Panc1 (cell line): ENCODE results near the gene C19orf81. TPM values are rescaled to one million over a fixed set of nuclear protein-coding genes. Genes with fewer than 3 reads are reported as not detected.

Source experiments
- ATAC-seq: fragments of 200-7000 bp; cut with Tn5 transposase; 2 replicates; pipeline ENCODE4 v1.9.1; 2020; ENCODE audit warnings: mild to moderate bottlenecking, moderate library complexity
- Bru-seq: library from RNA; stranded (reverse); fragments of 400-500 nt; gene quantifications from one replicate; lab custom pipeline; 2021; lab: Mats Ljungman, UMichigan
- BruChase-seq, 2 experiments: library from RNA; stranded (reverse); fragments of 400-500 nt; gene quantifications; one replicate each; lab custom pipeline; 2021; lab: Mats Ljungman, UMichigan
- BruUV-seq: library from RNA; stranded (reverse); fragments of 400-500 nt; replicated peaks from 2 replicates; lab custom pipeline; 2021; lab: Mats Ljungman, UMichigan
- CTCF ChIA-PET: fragments of 300-600 bp; sonication (Branson Sonifier 250); formaldehyde crosslinking; loops from one replicate; lab custom pipeline; 2022; ENCODE audit warnings: antibody characterized with exemption; lab: Charles Lee
- POLR2A ChIA-PET: fragments of 300-600 bp; sonication (Branson Sonifier 250); formaldehyde crosslinking; loops from one replicate; lab custom pipeline; 2022; ENCODE audit warnings: antibody characterized with exemption; lab: Charles Lee
- DNase-seq: peaks from one replicate; pipeline ENCODE4 v3.0.0-alpha.2; 2010; ENCODE audit warnings: low read depth, low spot score
- H3K27ac ChIP-seq: 2 replicates; pipeline ENCODE4 v1.5.1; 2011; ENCODE audit warnings: mild to moderate bottlenecking, low read length, inconsistent platforms
- H3K27me3 ChIP-seq: fragments of 200-500 bp; sonication (Bioruptor generic); 2 replicates; pipeline ENCODE4 v1.6.0; 2014; ENCODE audit warnings: low read length, inconsistent platforms; ENCODE audit not compliant: control insufficient read depth, insufficient read depth
- H3K36me3 ChIP-seq: fragments of 200-500 bp; sonication (Bioruptor generic); 2 replicates; pipeline ENCODE4 v1.5.1; 2014; ENCODE audit warnings: inconsistent platforms, mild to moderate bottlenecking, low read length, moderate library complexity; ENCODE audit not compliant: control insufficient read depth, insufficient read depth
- H3K4me1 ChIP-seq: 2 replicates; pipeline ENCODE4 v1.5.1; 2011; ENCODE audit warnings: inconsistent platforms, mild to moderate bottlenecking, low read length, moderate library complexity; ENCODE audit not compliant: control insufficient read depth, insufficient read depth
- H3K4me3 ChIP-seq, 2 experiments: 2 replicates each; pipeline ENCODE4 v1.5.1; 2011 to 2012; ENCODE audit warnings: low read depth in 2 of 2, low read length in 2 of 2, mild to moderate bottlenecking in 2 of 2, inconsistent platforms in 1 of 2, moderate library complexity in 1 of 2
- H3K9me3 ChIP-seq: fragments of 200-500 bp; sonication (Bioruptor generic); 2 replicates; pipeline ENCODE4 v1.5.1; 2014; ENCODE audit warnings: low read depth, mild to moderate bottlenecking, inconsistent platforms, low read length, moderate library complexity; ENCODE audit not compliant: control insufficient read depth, insufficient read depth
- CTCF ChIP-seq: fragments of 450-650 bp; IDR thresholded peaks from 2 replicates; pipeline ENCODE4 v1.5.1; 2017; ENCODE audit warnings: mild to moderate bottlenecking
- POLR2AphosphoS5 ChIP-seq: IDR thresholded peaks from 2 replicates; pipeline ENCODE4 v1.6.1; 2012; ENCODE audit warnings: mild to moderate bottlenecking, low read depth, low read length, moderate library complexity
- REST ChIP-seq, 2 experiments: IDR thresholded peaks; 2 replicates each; pipeline ENCODE4 v1.6.1; 2011 to 2012; ENCODE audit warnings: low read depth in 2 of 2, control low read depth in 1 of 2, low read length in 1 of 2, mild to moderate bottlenecking in 1 of 2, moderate library complexity in 1 of 2; ENCODE audit not compliant: insufficient read depth in 1 of 2
- SIN3A ChIP-seq: IDR thresholded peaks from 2 replicates; pipeline ENCODE4 v1.6.1; 2012; ENCODE audit warnings: low read depth, mild to moderate bottlenecking, low read length, moderate library complexity, borderline replicate concordance; ENCODE audit not compliant: insufficient read depth
- TCF7L2 ChIP-seq: IDR thresholded peaks from 2 replicates; pipeline ENCODE4 v1.6.1; 2011; ENCODE audit warnings: mild to moderate bottlenecking, low read depth, low read length, inconsistent platforms
- in situ Hi-C: cut with HindIII; loops from 2 replicates; pipeline ENCODE4 v1.10.0; 2016; ENCODE audit warnings: low sequenced_read_pairs, low pct_unique_long_range_greater_than_20kb
- intact Hi-C: fragments of 100-400 bp; cut with micrococcal nuclease; formaldehyde crosslinking; loops from one replicate; pipeline ENCODE4 v1.10.0; 2022; ENCODE audit not compliant: unreplicated experiment
- long read RNA-seq: library from polyadenylated mRNA; unstranded; transcript quantifications from one replicate; pipeline ENCODE4 v2.0.0, GENCODE V29; 2021; ENCODE audit not compliant: unreplicated experiment
- polyA plus RNA-seq: library from polyadenylated mRNA; unstranded; fragments of >200 nt; gene quantifications from one replicate; pipeline ENCODE4 v1.2.1, GENCODE V29; 2012; ENCODE audit warnings: missing spikeins; ENCODE audit not compliant: insufficient read length
- total RNA-seq: library from RNA; stranded (reverse); gene quantifications from one replicate; pipeline ENCODE4 v1.2.1, GENCODE V29; 2021; ENCODE audit not compliant: unreplicated experiment

The C19orf81 gene
- total RNA-seq = 0.98 TPM
- polyA plus RNA-seq = 0.81 TPM
- Bru-seq, nascent RNA = not detected
- BruChase-seq, experiment 1, labeled RNA remaining after a 2-hour chase = percentile 12 among the genes with signal in this experiment
- BruChase-seq, experiment 2, labeled RNA remaining after a 6-hour chase = not detected
- long read RNA-seq = 0 reads

- H3K27ac ChIP-seq = no peak within 1 kb of the TSS
- no peaks in the 10 kb centered on the region for H3K4me1 ChIP-seq
- ATAC-seq (peak; percentile 51; the same call in 1 of the 2 replicates), DNase-seq (no peak)
- ChIA-PET CTCF (no interaction called here), POLR2A (no interaction called here)
- no peaks in the 10 kb centered on the region for H3K36me3 ChIP-seq
- H3K4me3 ChIP-seq = no peak within 1 kb of the TSS
- intact Hi-C loops (no loop called here), in situ Hi-C loops (no loop called here)
- TF ChIP-seq REST (IDR thresholded peaks at IDR 0.05; ENCODE audit: insufficient read depth in 1 of 2, low read depth in 2 of 2, low read length in 1 of 2) (no peak), TCF7L2 (no peak), SIN3A (no peak), POLR2AphosphoS5 (no peak), CTCF (no peak)
- no TSS peak for BruUV-seq
- no peaks in the 10 kb centered on the region for H3K9me3 ChIP-seq
- peaks cover 1% of the 10 kb centered on the region; the same call in 1 of the 2 replicates for H3K27me3 ChIP-seq
Measured at GRCh38 chr19:50649433-50650391, at the start of gene C19orf81. Gene C19orf81, plus strand, starts transcription at chr19:50649445. Its CDS starts 0 bp downstream, at chr19:50649445.

GRCh38 chr19:50601407-50602088 is 47.7 kb upstream of the C19orf81 start:
- Histone ChIP-seq H3K27ac (no peak overlapping the region), H3K9me3 (no peaks in the 10 kb centered on the region), H3K36me3 (no peaks in the 10 kb centered on the region), H3K4me3 (no peak overlapping the region), H3K27me3 (peaks cover 2% of the 10 kb centered on the region), H3K4me1 (no peaks in the 10 kb centered on the region)
- DNase-seq (no peak), ATAC-seq (no peak)
- in situ Hi-C loops (no loop called here), intact Hi-C loops (no loop called here)
- CTCF ChIA-PET = no interaction called here
- POLR2A ChIA-PET = no interaction called here
- TF ChIP-seq REST (IDR thresholded peaks at IDR 0.05; ENCODE audit: insufficient read depth in 1 of 2, low read depth in 2 of 2, low read length in 1 of 2) = no peak
- no peak for TF ChIP-seq TCF7L2
- TF ChIP-seq CTCF = no peak
- TF ChIP-seq POLR2AphosphoS5 = no peak
- no peak for TF ChIP-seq SIN3A
- no TSS peak for BruUV-seq
